WERI-Rb-1 (cell line): ENCODE measurements around the gene FAM221A.

ENCODE experiments used
- DNase-seq: peaks from one replicate; pipeline ENCODE4 v3.0.0-alpha.2; 2020
- H3K27ac ChIP-seq: fragments of 250-450 bp; sonication (Bioruptor Pico); 2 replicates; pipeline ENCODE4 v1.5.1; 2020; ENCODE audit warnings: mild to moderate bottlenecking, moderate library complexity
- H3K27me3 ChIP-seq: fragments of 250-450 bp; sonication (Bioruptor Pico); 2 replicates; pipeline ENCODE4 v1.5.1; 2021; ENCODE audit warnings: mild to moderate bottlenecking, low read depth, moderate library complexity; ENCODE audit not compliant: insufficient read depth, severe bottlenecking
- H3K36me3 ChIP-seq: fragments of 250-450 bp; sonication (Bioruptor Pico); 2 replicates; pipeline ENCODE4 v1.5.1; 2020; ENCODE audit warnings: mild to moderate bottlenecking, moderate library complexity
- H3K4me3 ChIP-seq: 2 replicates; pipeline ENCODE4 v1.5.1; 2011; ENCODE audit warnings: low read depth, mild to moderate bottlenecking, control low read depth, low read length
- H3K9me3 ChIP-seq: fragments of 250-450 bp; sonication (Bioruptor Pico); 2 replicates; pipeline ENCODE4 v1.5.1; 2021; ENCODE audit warnings: mild to moderate bottlenecking, moderate library complexity; ENCODE audit not compliant: severe bottlenecking
- CTCF ChIP-seq: IDR thresholded peaks from 2 replicates; pipeline ENCODE4 v1.5.1; 2011; ENCODE audit warnings: low read depth, mild to moderate bottlenecking, control low read depth, inconsistent platforms, low read length

Gene FAM221A

GRCh38 chr7:23658831-23659427 lies 21.1 kb upstream of the FAM221A start:
- DNase-seq, result no peak
- Histone ChIP-seq H3K36me3 (no peaks in the 10 kb centered on the region), H3K27me3 (no peaks in the 10 kb centered on the region), H3K9me3 (peaks cover 2% of the 10 kb centered on the region), H3K4me3 (no peak overlapping the region), H3K27ac (no peak overlapping the region)
- TF ChIP-seq CTCF, result no peak

- H3K27me3 ChIP-seq, result no peaks in the 10 kb centered on the region
- no peak for DNase-seq
- H3K36me3 ChIP-seq, result no peaks in the 10 kb centered on the region
- no peak overlapping the region for H3K27ac ChIP-seq
- no peak overlapping the region for H3K4me3 ChIP-seq
- TF ChIP-seq CTCF, result no peak
- no peaks in the 10 kb centered on the region for H3K9me3 ChIP-seq
Observed at GRCh38 chr7:23661385-23661784, 18.6 kb upstream of the FAM221A start.

GRCh38 chr7:23662124-23662983 lies 17.6 kb upstream of the FAM221A start:
- H3K9me3 ChIP-seq, result no peaks in the 10 kb centered on the region
- no peaks in the 10 kb centered on the region for H3K36me3 ChIP-seq
- no peak overlapping the region for H3K27ac ChIP-seq
- peak; percentile 29 for TF ChIP-seq CTCF
- no peaks in the 10 kb centered on the region for H3K27me3 ChIP-seq
- H3K4me3 ChIP-seq, result no peak overlapping the region
- DNase-seq, result peak; percentile 19

- Histone ChIP-seq H3K36me3 (no peaks in the 10 kb centered on the region), H3K27ac (no peak overlapping the region), H3K4me3 (no peak overlapping the region; the same call in 1 of the 2 replicates), H3K27me3 (no peaks in the 10 kb centered on the region), H3K9me3 (no peaks in the 10 kb centered on the region)
- DNase-seq, result no peak
- no peak for TF ChIP-seq CTCF
Observed at GRCh38 chr7:23662984-23663313, 17.1 kb upstream of the FAM221A start.

GRCh38 chr7:23664122-23664521 lies 15.9 kb upstream of the FAM221A start:
- no peak for DNase-seq
- Histone ChIP-seq H3K27me3 (no peaks in the 10 kb centered on the region), H3K4me3 (no peak overlapping the region), H3K36me3 (no peaks in the 10 kb centered on the region), H3K9me3 (no peaks in the 10 kb centered on the region), H3K27ac (no peak overlapping the region)
- TF ChIP-seq CTCF, result no peak
